BE2C (cell line): ENCODE data around the gene ZNF581.

Source experiments
- DNase-seq: peaks from one replicate; pipeline ENCODE4 v3.0.0-alpha.2; 2020
- H3K27me3 ChIP-seq: fragments of 250-450 bp; sonication (Bioruptor Pico); 2 replicates; pipeline ENCODE4 v1.5.1; 2020; ENCODE audit warnings: mild to moderate bottlenecking
- H3K36me3 ChIP-seq: fragments of 250-450 bp; sonication (Bioruptor Pico); 2 replicates; pipeline ENCODE4 v1.5.1; 2020; ENCODE audit warnings: mild to moderate bottlenecking
- H3K4me1 ChIP-seq: fragments of 250-450 bp; sonication (Bioruptor Pico); 2 replicates; pipeline ENCODE4 v1.5.1; 2020
- H3K4me3 ChIP-seq: 2 replicates; pipeline ENCODE4 v1.5.1; 2011; ENCODE audit warnings: low read depth, low read length
- H3K9me3 ChIP-seq: fragments of 250-450 bp; sonication (Bioruptor Pico); 2 replicates; pipeline ENCODE4 v1.5.1; 2020
- TF ChIP-seq, protein P1 (sequence below): IDR thresholded peaks from 2 replicates; pipeline ENCODE4 v1.5.1; 2012; ENCODE audit warnings: mild to moderate bottlenecking, low read depth, low read length

Gene ZNF581

DNA sequence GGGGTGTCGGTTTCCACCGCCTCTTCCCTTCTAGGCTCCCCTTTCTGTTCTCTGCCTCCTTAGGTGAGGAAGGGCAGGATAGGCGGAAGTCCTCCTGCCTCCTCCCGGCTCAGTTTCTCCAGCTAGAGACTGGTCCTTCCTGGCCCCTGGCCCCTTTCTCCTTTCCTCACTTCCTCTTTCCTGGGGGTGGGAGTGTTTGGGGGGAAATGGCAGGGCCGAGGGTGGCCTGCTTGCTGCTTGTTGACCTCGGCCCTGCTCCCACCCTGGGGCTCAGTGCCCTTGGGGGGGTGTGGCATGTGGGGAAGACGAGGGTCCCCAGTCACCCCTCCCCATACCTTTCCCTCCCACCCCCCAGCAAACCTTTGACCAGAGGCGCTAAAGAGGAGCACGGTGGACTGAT, 16.4 kb downstream of the ZNF581 start:
- Histone ChIP-seq H3K27me3 (no peaks in the 10 kb centered on the region), H3K36me3 (peaks cover 87% of the 10 kb centered on the region), H3K9me3 (no peaks in the 10 kb centered on the region), H3K4me3 (no peak overlapping the region), H3K4me1 (no peaks in the 10 kb centered on the region)
- no peak for DNase-seq
- TF ChIP-seq, protein P1, sequence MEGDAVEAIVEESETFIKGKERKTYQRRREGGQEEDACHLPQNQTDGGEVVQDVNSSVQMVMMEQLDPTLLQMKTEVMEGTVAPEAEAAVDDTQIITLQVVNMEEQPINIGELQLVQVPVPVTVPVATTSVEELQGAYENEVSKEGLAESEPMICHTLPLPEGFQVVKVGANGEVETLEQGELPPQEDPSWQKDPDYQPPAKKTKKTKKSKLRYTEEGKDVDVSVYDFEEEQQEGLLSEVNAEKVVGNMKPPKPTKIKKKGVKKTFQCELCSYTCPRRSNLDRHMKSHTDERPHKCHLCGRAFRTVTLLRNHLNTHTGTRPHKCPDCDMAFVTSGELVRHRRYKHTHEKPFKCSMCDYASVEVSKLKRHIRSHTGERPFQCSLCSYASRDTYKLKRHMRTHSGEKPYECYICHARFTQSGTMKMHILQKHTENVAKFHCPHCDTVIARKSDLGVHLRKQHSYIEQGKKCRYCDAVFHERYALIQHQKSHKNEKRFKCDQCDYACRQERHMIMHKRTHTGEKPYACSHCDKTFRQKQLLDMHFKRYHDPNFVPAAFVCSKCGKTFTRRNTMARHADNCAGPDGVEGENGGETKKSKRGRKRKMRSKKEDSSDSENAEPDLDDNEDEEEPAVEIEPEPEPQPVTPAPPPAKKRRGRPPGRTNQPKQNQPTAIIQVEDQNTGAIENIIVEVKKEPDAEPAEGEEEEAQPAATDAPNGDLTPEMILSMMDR: no peak

DNA sequence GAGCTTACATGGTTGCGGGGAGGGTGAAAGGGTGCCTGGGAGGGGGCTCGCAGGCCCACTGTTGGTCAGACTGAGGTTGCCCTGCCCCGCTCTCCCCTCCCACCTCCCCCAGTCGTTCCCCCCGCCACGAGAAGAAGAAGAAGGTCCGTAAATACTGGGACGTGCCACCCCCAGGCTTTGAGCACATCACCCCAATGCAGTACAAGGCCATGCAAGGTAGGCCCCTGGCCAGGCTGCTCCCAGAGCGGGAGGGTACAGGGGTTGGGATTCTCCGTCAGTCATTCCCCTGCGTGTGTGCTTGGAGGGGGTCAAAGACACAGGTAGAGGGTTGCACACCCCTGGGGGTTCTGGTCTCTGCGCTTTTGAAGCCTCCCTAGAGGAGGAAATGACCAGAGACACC, 17.0 kb downstream of the ZNF581 start:
- Histone ChIP-seq H3K27me3 (no peaks in the 10 kb centered on the region), H3K4me3 (no peak overlapping the region), H3K9me3 (no peaks in the 10 kb centered on the region), H3K36me3 (peaks cover 89% of the 10 kb centered on the region), H3K4me1 (no peaks in the 10 kb centered on the region)
- TF ChIP-seq, protein P1: no peak
- DNase-seq: no peak

DNA sequence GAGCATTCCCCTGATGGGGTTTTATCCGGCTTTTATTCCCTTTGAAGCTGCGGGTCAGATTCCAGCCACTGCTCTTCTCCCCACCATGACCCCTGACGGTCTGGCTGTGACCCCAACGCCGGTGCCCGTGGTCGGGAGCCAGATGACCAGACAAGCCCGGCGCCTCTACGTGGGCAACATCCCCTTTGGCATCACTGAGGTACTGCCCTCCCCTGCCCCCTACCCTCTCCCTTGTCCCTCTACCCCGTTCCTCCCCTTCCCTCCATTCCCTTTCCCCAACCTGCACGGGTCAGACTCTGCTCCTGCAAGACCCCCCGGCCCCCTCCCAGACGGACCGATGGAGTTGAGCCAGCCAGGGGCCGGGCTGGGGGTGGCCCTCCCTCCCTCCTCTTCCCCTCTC, 17.5 kb downstream of the ZNF581 start:
- Histone ChIP-seq H3K9me3 (no peaks in the 10 kb centered on the region), H3K36me3 (peaks cover 89% of the 10 kb centered on the region), H3K27me3 (no peaks in the 10 kb centered on the region), H3K4me1 (no peaks in the 10 kb centered on the region), H3K4me3 (no peak overlapping the region)
- peak; percentile 11 for DNase-seq
- TF ChIP-seq, protein P1: no peak

DNA sequence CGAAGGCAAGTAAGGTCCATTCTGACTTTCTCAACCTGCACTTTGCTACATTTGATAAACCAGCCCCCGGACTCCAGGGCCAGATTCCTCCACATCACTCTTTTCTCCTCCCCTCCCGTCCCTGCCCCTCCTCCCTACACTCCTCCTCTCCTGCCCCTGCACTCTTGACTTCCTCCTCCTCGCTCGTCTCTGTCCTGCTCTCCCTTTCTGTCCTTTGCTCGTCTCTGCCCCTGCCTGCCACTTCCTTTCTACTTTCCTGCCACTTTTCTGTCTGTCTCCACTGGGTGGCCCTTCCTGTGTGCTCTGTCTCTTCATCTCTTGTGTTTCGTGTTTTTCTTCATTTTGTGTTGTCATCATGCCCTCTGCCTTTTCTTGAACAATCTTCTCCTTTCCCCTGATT, 18.4 kb downstream of the ZNF581 start:
- Histone ChIP-seq H3K4me3 (no peak overlapping the region), H3K9me3 (no peaks in the 10 kb centered on the region), H3K36me3 (peaks cover 89% of the 10 kb centered on the region), H3K27me3 (no peaks in the 10 kb centered on the region), H3K4me1 (no peaks in the 10 kb centered on the region)
- DNase-seq: no peak
- TF ChIP-seq, protein P1: no peak

DNA sequence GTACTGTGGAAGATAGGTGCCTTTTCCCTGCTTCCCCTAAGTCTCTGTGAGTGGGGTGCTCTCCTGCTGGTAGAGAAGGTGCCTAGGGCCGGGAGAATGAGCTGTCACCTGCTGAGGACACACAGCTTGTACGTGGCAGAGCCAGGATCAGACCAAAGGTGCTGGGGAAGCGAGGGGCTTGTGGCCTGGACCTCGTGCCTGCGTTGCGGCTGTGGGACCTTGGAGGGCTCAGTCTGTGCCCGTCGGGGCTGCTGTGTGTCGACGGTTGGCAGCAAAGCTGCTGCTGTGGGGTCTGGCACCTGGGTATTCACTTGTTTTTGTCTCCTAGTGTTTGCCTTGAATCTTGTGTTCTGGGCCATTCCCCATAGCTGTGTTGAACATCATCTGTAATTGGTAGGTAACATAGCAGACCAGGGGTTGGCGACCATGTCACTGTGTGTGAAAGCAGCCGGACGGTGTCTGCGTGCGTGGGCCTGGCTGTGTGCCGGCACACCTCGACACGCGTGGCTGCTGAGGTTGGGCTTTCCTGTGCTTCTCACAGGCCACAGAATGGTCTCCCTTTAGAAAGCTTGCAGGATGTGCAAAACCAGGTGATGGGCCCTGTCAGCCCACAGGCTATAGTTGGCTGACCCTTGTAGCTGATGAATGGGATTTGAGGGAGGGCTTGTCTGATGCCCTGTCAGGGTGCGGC, 20.5 kb downstream of the ZNF581 start:
- no peak overlapping the region for H3K4me3 ChIP-seq
- no peaks in the 10 kb centered on the region for H3K4me1 ChIP-seq
- peaks cover 93% of the 10 kb centered on the region for H3K36me3 ChIP-seq

More for the DNA sequence above, 20.5 kb downstream of the ZNF581 start:
- H3K9me3 ChIP-seq: no peaks in the 10 kb centered on the region
- no peak for DNase-seq
- no peaks in the 10 kb centered on the region for H3K27me3 ChIP-seq
- TF ChIP-seq, protein P1: no peak
